Heart left ventricle (tissue), 16 donors: Measurements from ENCODE around the gene EVC. TPM values are rescaled to one million over a fixed set of nuclear protein-coding genes. Genes with fewer than 3 reads are reported as not detected.

ENCODE experiments used
- ATAC-seq, 4 donors: fragments of 200-7000 bp; cut with Tn5 transposase; one replicate each; pipeline ENCODE4 v1.9.1; 2020 to 2022; ENCODE audit warnings: moderate library complexity in 4 of 4, mild to moderate bottlenecking in 3 of 4, moderate number of reproducible peaks in 1 of 4
- DNase-seq, 5 donors: peaks; one replicate each; pipeline ENCODE4 v3.0.0-alpha.2; 2020
- H3K27ac ChIP-seq, 12 donors: fragments of 200-600 bp; sonication (generic) in 4 of 12; one replicate each; pipeline versions ENCODE4 v1.5.0 to v1.8.0; 2016 to 2022; ENCODE audit warnings: mild to moderate bottlenecking in 2 of 12
- H3K27me3 ChIP-seq, 9 donors: fragments of 200-600 bp; sonication (generic) in 2 of 9; one replicate each; pipeline versions ENCODE4 v1.5.1 to v1.8.0; 2016 to 2022; ENCODE audit warnings: mild to moderate bottlenecking in 3 of 9
- H3K36me3 ChIP-seq, 9 donors: fragments of 200-600 bp; sonication (generic) in 2 of 9; one replicate each; pipeline versions ENCODE4 v1.5.0 to v1.8.0; 2018 to 2022; ENCODE audit warnings: mild to moderate bottlenecking in 2 of 9
- H3K4me1 ChIP-seq, 12 donors: fragments of 200-600 bp; sonication (generic) in 4 of 12; one replicate each; pipeline versions ENCODE4 v1.5.0 to v1.8.0; 2016 to 2022; ENCODE audit warnings: mild to moderate bottlenecking in 3 of 12
- H3K4me3 ChIP-seq, 12 donors: fragments of 200-600 bp; sonication (generic) in 4 of 12; one replicate each; pipeline versions ENCODE4 v1.5.0 to v1.8.0; 2017 to 2022; ENCODE audit warnings: mild to moderate bottlenecking in 9 of 12, moderate library complexity in 4 of 12
- H3K9me3 ChIP-seq, 12 donors: fragments of 200-600 bp; sonication (generic) in 4 of 12; one replicate each; pipeline versions ENCODE4 v1.5.0 to v1.8.0; 2016 to 2022; ENCODE audit warnings: mild to moderate bottlenecking in 1 of 12
- POLR2A ChIP-seq, 2 donors: fragments of 450-650 bp; IDR thresholded peaks; one replicate each; pipeline ENCODE4 v1.6.1; 2017; ENCODE audit warnings: antibody characterized with exemption in 2 of 2, mild to moderate bottlenecking in 2 of 2, moderate library complexity in 2 of 2
- WGBS, 4 donors: extraction: QIAGEN DNeasy Blood & Tissue Kit in 2 of 4; methylation state at CpG; one replicate each; pipeline versions ENCODE4 v1.1.5 to v1.1.7; 2013 to 2018; 5-methylcytosine and 5-hydroxymethylcytosine counted together
- intact Hi-C, 10 donors: fragments of 100-400 bp; cut with DNase I; formaldehyde crosslinking; loops; one replicate each; pipeline versions ENCODE4 v1.11.1 to v1.14.2; 2022
- polyA plus RNA-seq, 2 donors: library from polyadenylated mRNA; stranded (reverse); fragments of 200-250 nt; gene quantifications; one replicate each; pipeline ENCODE4 v1.2.3, GENCODE V29; 2013
- total RNA-seq, 9 donors: library from RNA; depleted of rRNA in 2 of 9; stranded (reverse); fragments of >200 nt in 2 of 9; fragmentation: NEBNext Ultra II Directional in 3 of 9; extraction: Animal tissue kit (Norgen Biotek cat#: 25700) in 3 of 9; gene quantifications; one replicate each; pipeline versions ENCODE4 v1.1.0 to v1.2.4, GENCODE V29; 2016 to 2023
- TF ChIP-seq, protein P1 (sequence below), 12 donors: fragments of 200-600 bp; sonication (generic) in 4 of 12; IDR thresholded peaks; one replicate each; pipeline versions ENCODE4 v1.5.0 to v1.8.0; 2018 to 2022; ENCODE audit warnings: antibody characterized with exemption in 12 of 12, mild to moderate bottlenecking in 5 of 12
- donor health status: ischemic (EF 13 %, LVEDD 7.1; RV severe dilation, severe dysfunction).
- donor health status: healthy with polysubstance abuse.
- donor health status: DM: no; HTN: yes; CAD: no.
- donor health status: DM: no; HTN: no; CAD: no.
- donor health status: ischemic (EF 25% LVEDD 6.9; RV normal size, moderate dysfunction).
- donor health status: ischemic (EF 25% LVEDD 5.7; RV mildly dilated, moderate dysfunction).
- donor health status: healthy.
- donor health status: DM: yes; HTN: yes; CAD: no.
- donor health status: ischemic (EF 35%, LVEDD 5.7; RV mildly dilated, moderate dysfunction).
- donor health status: nonischemic (EF 11% LVEDD 7.7; RV severe dilation, severe dysfunction).
- donor health status: DM: yes; HTN: yes; CAD: no.
- donor health status: PGD.
- donor health status: ischemic (EF 29% LVEDD 5.4; RV normal size, mild dysfunction).
- donor health status: nonischemic (EF 23%, LVEDD 6.1; RV moderate dilation, normal function).

Gene EVC
- total and polyA plus RNA-seq, 11 donors, result 2.4 to 11.3 (median 4.1) TPM

DNA sequence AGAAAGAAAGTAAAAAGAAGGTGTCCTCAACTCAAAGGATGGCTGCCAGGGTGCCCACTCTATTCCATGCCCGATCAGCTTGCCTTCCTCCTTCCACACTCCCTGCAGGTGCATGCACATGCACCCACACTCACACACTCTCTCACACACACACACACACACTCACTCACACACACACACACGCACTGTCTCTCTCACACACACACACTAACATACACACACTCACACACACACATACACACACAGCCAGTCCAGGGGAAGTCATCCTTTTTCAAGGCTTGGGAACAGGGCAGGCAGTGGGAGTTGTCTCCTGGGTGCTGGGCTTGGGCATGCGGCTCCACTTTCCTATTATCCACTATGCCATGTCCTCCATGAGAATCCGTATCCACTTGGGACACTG is 131.5 kb downstream of the EVC start:
- ATAC-seq (no peak), DNase-seq (no peak)
- Histone ChIP-seq H3K27ac (no peak overlapping the region), H3K4me3 (no peak overlapping the region), H3K9me3 (no peaks in the 10 kb centered on the region), H3K4me1 (peaks cover 0 to 24% (median 11%) of the 10 kb centered on the region in 12 donors), H3K27me3 (no peaks in the 10 kb centered on the region), H3K36me3 (no peaks in the 10 kb centered on the region)
- intact Hi-C loops, result no loop called here
- no peak for TF ChIP-seq POLR2A (IDR thresholded peaks at IDR 0.05)
- TF ChIP-seq, protein P1, sequence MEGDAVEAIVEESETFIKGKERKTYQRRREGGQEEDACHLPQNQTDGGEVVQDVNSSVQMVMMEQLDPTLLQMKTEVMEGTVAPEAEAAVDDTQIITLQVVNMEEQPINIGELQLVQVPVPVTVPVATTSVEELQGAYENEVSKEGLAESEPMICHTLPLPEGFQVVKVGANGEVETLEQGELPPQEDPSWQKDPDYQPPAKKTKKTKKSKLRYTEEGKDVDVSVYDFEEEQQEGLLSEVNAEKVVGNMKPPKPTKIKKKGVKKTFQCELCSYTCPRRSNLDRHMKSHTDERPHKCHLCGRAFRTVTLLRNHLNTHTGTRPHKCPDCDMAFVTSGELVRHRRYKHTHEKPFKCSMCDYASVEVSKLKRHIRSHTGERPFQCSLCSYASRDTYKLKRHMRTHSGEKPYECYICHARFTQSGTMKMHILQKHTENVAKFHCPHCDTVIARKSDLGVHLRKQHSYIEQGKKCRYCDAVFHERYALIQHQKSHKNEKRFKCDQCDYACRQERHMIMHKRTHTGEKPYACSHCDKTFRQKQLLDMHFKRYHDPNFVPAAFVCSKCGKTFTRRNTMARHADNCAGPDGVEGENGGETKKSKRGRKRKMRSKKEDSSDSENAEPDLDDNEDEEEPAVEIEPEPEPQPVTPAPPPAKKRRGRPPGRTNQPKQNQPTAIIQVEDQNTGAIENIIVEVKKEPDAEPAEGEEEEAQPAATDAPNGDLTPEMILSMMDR (IDR thresholded peaks at IDR 0.05), result no peak
- WGBS, 4 donors, result 85 to 94% (median 89%) methylated on average over 4 of the region's 4 CpGs

DNA sequence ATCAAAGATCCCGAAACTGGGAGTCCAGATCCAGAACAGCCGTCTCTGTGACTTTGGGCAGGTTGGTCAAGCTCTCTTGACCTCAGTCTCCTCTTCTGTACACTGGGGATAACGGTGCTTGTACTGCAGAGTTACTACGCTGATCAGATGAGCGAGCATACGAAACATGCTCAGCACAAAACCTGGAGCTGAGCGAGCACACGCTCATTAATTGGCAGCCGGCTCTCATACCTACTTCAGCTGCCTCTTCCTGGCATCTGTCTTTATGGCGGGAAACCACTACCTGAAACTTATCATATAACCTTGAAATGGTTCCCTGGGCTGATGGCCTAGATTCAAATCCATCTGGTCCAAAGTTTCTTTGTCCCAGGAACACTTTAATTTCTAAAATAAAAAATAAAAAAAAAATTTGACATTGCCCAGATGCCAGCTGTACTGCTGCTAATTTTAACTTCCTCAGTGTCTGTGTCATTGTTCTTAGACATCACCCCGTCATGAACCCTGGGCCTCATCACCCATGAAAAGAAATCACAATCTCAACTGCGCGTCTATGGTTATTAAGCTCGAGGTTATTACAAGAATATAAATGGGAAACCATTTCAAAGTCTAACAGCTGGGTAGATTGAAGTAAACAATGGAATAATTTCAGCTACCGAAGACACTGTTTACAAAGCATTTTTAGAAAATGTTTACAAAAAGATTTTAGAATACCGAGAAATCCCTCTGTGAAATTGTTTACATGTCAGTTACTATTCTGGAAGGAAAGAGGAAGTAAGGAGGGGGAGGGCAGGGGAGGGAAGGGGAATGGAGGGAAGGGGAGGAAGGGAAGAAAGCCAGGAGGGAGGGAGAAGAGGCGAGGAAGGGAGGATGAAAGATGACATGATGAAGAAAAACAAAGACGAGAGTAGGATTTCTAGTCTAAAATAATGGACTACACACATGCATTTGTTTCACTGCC is 132.9 kb downstream of the EVC start:
- H3K27ac ChIP-seq, result peak overlapping the region in 5 of 12 donors; percentile 7 to 28 (median 19)
- peaks cover 0 to 24% (median 11%) of the 10 kb centered on the region in 12 donors for H3K4me1 ChIP-seq
- no peak for ATAC-seq
- no peak for TF ChIP-seq POLR2A (IDR thresholded peaks at IDR 0.05)
- TF ChIP-seq, protein P1 (IDR thresholded peaks at IDR 0.05), result no peak
- H3K36me3 ChIP-seq, result no peaks in the 10 kb centered on the region
- no peak for DNase-seq
- 59 to 66% (median 63%) methylated on average over 17 to 18 of the region's 18 CpGs for WGBS, 4 donors
- no peaks in the 10 kb centered on the region for H3K9me3 ChIP-seq
- intact Hi-C loops, result no loop called here
- H3K27me3 ChIP-seq, result no peaks in the 10 kb centered on the region
- H3K4me3 ChIP-seq, result no peak overlapping the region

DNA sequence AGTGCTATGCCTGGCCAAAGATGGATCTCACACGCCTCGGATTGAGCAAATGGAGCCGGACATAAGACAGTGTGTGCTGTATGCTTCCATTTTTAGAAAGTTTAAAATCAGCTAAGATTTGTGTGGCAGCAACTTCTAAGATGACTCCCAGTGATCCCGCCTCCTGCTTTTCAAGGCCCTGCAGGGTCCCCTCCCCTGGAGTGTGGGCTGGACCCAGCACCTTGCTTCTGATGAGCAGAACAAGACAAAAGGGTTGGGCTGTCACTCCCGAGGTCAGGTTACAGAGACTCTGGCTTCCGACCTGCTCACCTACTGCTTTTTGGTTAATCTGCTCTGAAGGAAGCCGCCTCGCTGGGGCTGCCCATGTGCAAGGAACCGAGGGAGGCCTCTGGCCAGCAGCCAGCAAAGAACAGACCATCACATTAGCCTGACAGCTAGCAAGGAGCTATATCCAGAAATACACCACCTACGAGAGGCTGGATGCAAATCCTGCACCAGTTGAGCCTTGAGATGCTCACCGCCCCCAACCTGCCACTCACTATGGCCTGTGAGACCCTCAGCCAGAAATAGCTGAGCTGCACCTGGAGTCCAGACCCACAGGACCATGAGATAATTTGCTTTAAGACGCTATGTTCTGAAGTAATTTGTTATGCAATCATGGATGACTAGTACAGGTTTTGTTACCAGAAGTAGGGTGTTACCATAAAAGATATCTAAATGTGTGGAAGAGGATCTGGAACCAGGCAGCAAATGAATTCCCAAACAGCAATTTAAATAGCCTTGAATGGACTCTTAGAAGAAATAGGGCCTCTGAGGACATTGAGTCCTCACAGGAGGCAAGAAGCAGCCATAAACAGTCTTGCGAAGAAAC is 134.3 kb downstream of the EVC start:
- H3K4me1 ChIP-seq, result peaks cover 0 to 19% (median 4%) of the 10 kb centered on the region in 12 donors
- TF ChIP-seq, protein P1 (IDR thresholded peaks at IDR 0.05), result no peak
- TF ChIP-seq POLR2A (IDR thresholded peaks at IDR 0.05), result no peak
- WGBS, 4 donors, result 61 to 69% (median 65%) methylated on average over 12 to 13 of the region's 13 CpGs
- H3K4me3 ChIP-seq, result no peak overlapping the region
- H3K27me3 ChIP-seq, result no peaks in the 10 kb centered on the region
- peak overlapping the region in 1 of 12 donors; percentile 28 for H3K27ac ChIP-seq
- no peaks in the 10 kb centered on the region for H3K9me3 ChIP-seq
- intact Hi-C loops, result no loop called here
- ATAC-seq (peak in 1 of 4 donors; percentile 12), DNase-seq (peak in 1 of 5 donors; percentile 39)
- no peaks in the 10 kb centered on the region for H3K36me3 ChIP-seq
